ENCODE results near the gene ADGRF1.

Gene ADGRF1

GRCh38 chr6:47019941-47020340 lies 22.2 kb downstream of the ADGRF1 start:
- Histone ChIP-seq H3K27ac (ENCODE audit: low read length) (no peak overlapping the region), H3K9me3 (ENCODE audit: control insufficient read depth in 2 of 2, low read length in 2 of 2) (no peaks in the 10 kb centered on the region), H3K27me3 (ENCODE audit: control insufficient read depth in 1 of 2, insufficient read depth in 2 of 2, low read length in 2 of 2) (no peaks in the 10 kb centered on the region), H3K9ac (ENCODE audit: low read length in 2 of 2) (no peak overlapping the region), H3K4me3 (ENCODE audit: low read length in 2 of 2) (no peak overlapping the region), H3K4me1 (ENCODE audit: control insufficient read depth, insufficient read depth, low read length) (no peaks in the 10 kb centered on the region), H3K36me3 (ENCODE audit: control insufficient read depth in 2 of 2, insufficient read depth in 2 of 2, low read length in 2 of 2) (no peaks in the 10 kb centered on the region)

- Histone ChIP-seq H3K4me1 (ENCODE audit: control insufficient read depth, insufficient read depth, low read length) (no peaks in the 10 kb centered on the region), H3K4me3 (ENCODE audit: low read length in 2 of 2) (no peak overlapping the region), H3K27me3 (ENCODE audit: control insufficient read depth in 1 of 2, insufficient read depth in 2 of 2, low read length in 2 of 2) (no peaks in the 10 kb centered on the region), H3K36me3 (ENCODE audit: control insufficient read depth in 2 of 2, insufficient read depth in 2 of 2, low read length in 2 of 2) (no peaks in the 10 kb centered on the region), H3K9ac (ENCODE audit: low read length in 2 of 2) (no peak overlapping the region), H3K27ac (ENCODE audit: low read length) (no peak overlapping the region), H3K9me3 (ENCODE audit: control insufficient read depth in 2 of 2, low read length in 2 of 2) (no peaks in the 10 kb centered on the region)
These were observed 25.2 kb downstream of the ADGRF1 start for GRCh38 chr6:47016909-47017308.

- no peak overlapping the region for H3K9ac ChIP-seq (ENCODE audit: low read length in 2 of 2)
- H3K4me1 ChIP-seq (ENCODE audit: control insufficient read depth, insufficient read depth, low read length), result no peaks in the 10 kb centered on the region
- no peak overlapping the region for H3K27ac ChIP-seq (ENCODE audit: low read length)
- no peaks in the 10 kb centered on the region for H3K9me3 ChIP-seq (ENCODE audit: control insufficient read depth in 2 of 2, low read length in 2 of 2)
- H3K4me3 ChIP-seq (ENCODE audit: low read length in 2 of 2), result no peak overlapping the region
- H3K36me3 ChIP-seq (ENCODE audit: control insufficient read depth in 2 of 2, insufficient read depth in 2 of 2, low read length in 2 of 2), result no peaks in the 10 kb centered on the region
- H3K27me3 ChIP-seq (ENCODE audit: control insufficient read depth in 1 of 2, insufficient read depth in 2 of 2, low read length in 2 of 2), result no peaks in the 10 kb centered on the region
These were observed 25.9 kb downstream of the ADGRF1 start for GRCh38 chr6:47016261-47016660.

GRCh38 chr6:47014401-47014800 lies 27.7 kb downstream of the ADGRF1 start:
- Histone ChIP-seq H3K27ac (ENCODE audit: low read length) (no peak overlapping the region), H3K27me3 (ENCODE audit: control insufficient read depth in 1 of 2, insufficient read depth in 2 of 2, low read length in 2 of 2) (no peaks in the 10 kb centered on the region), H3K9me3 (ENCODE audit: control insufficient read depth in 2 of 2, low read length in 2 of 2) (no peaks in the 10 kb centered on the region), H3K9ac (ENCODE audit: low read length in 2 of 2) (no peak overlapping the region), H3K4me1 (ENCODE audit: control insufficient read depth, insufficient read depth, low read length) (no peaks in the 10 kb centered on the region), H3K4me3 (ENCODE audit: low read length in 2 of 2) (no peak overlapping the region), H3K36me3 (ENCODE audit: control insufficient read depth in 2 of 2, insufficient read depth in 2 of 2, low read length in 2 of 2) (no peaks in the 10 kb centered on the region)

- Histone ChIP-seq H3K36me3 (ENCODE audit: control insufficient read depth in 2 of 2, insufficient read depth in 2 of 2, low read length in 2 of 2) (no peaks in the 10 kb centered on the region), H3K4me1 (ENCODE audit: control insufficient read depth, insufficient read depth, low read length) (no peaks in the 10 kb centered on the region), H3K9me3 (ENCODE audit: control insufficient read depth in 2 of 2, low read length in 2 of 2) (no peaks in the 10 kb centered on the region), H3K4me3 (ENCODE audit: low read length in 2 of 2) (no peak overlapping the region), H3K27me3 (ENCODE audit: control insufficient read depth in 1 of 2, insufficient read depth in 2 of 2, low read length in 2 of 2) (no peaks in the 10 kb centered on the region), H3K27ac (ENCODE audit: low read length) (no peak overlapping the region), H3K9ac (ENCODE audit: low read length in 2 of 2) (no peak overlapping the region)
These were observed 32.5 kb downstream of the ADGRF1 start for GRCh38 chr6:47009583-47009982.

- Histone ChIP-seq H3K4me3 (ENCODE audit: low read length in 2 of 2) (no peak overlapping the region), H3K4me1 (ENCODE audit: control insufficient read depth, insufficient read depth, low read length) (no peaks in the 10 kb centered on the region), H3K27me3 (ENCODE audit: control insufficient read depth in 1 of 2, insufficient read depth in 2 of 2, low read length in 2 of 2) (no peaks in the 10 kb centered on the region), H3K36me3 (ENCODE audit: control insufficient read depth in 2 of 2, insufficient read depth in 2 of 2, low read length in 2 of 2) (no peaks in the 10 kb centered on the region), H3K9me3 (ENCODE audit: control insufficient read depth in 2 of 2, low read length in 2 of 2) (no peaks in the 10 kb centered on the region), H3K9ac (ENCODE audit: low read length in 2 of 2) (no peak overlapping the region), H3K27ac (ENCODE audit: low read length) (no peak overlapping the region)
These were observed 33.8 kb downstream of the ADGRF1 start for GRCh38 chr6:47008397-47008763.

- Histone ChIP-seq H3K4me1 (ENCODE audit: control insufficient read depth, insufficient read depth, low read length) (no peaks in the 10 kb centered on the region), H3K27ac (ENCODE audit: low read length) (no peak overlapping the region), H3K9me3 (ENCODE audit: control insufficient read depth in 2 of 2, low read length in 2 of 2) (no peaks in the 10 kb centered on the region), H3K36me3 (ENCODE audit: control insufficient read depth in 2 of 2, insufficient read depth in 2 of 2, low read length in 2 of 2) (no peaks in the 10 kb centered on the region), H3K9ac (ENCODE audit: low read length in 2 of 2) (no peak overlapping the region), H3K27me3 (ENCODE audit: control insufficient read depth in 1 of 2, insufficient read depth in 2 of 2, low read length in 2 of 2) (no peaks in the 10 kb centered on the region), H3K4me3 (ENCODE audit: low read length in 2 of 2) (no peak overlapping the region)
These were observed 34.3 kb downstream of the ADGRF1 start for GRCh38 chr6:47007657-47008396.

GRCh38 chr6:47005486-47005885 lies 36.6 kb downstream of the ADGRF1 start:
- H3K9ac ChIP-seq (ENCODE audit: low read length in 2 of 2), result no peak overlapping the region
- H3K27ac ChIP-seq (ENCODE audit: low read length), result no peak overlapping the region
- H3K4me3 ChIP-seq (ENCODE audit: low read length in 2 of 2), result no peak overlapping the region

GRCh38 chr6:47004463-47004862 lies 37.7 kb downstream of the ADGRF1 start:
- H3K27me3 ChIP-seq (ENCODE audit: control insufficient read depth in 1 of 2, insufficient read depth in 2 of 2, low read length in 2 of 2), result no peaks in the 10 kb centered on the region
- H3K4me1 ChIP-seq (ENCODE audit: control insufficient read depth, insufficient read depth, low read length), result no peaks in the 10 kb centered on the region
- no peaks in the 10 kb centered on the region for H3K36me3 ChIP-seq (ENCODE audit: control insufficient read depth in 2 of 2, insufficient read depth in 2 of 2, low read length in 2 of 2)
- no peak overlapping the region for H3K27ac ChIP-seq (ENCODE audit: low read length)
- no peak overlapping the region for H3K4me3 ChIP-seq (ENCODE audit: low read length in 2 of 2)
- H3K9me3 ChIP-seq (ENCODE audit: control insufficient read depth in 2 of 2, low read length in 2 of 2), result no peaks in the 10 kb centered on the region
- H3K9ac ChIP-seq (ENCODE audit: low read length in 2 of 2), result no peak overlapping the region

More at GRCh38 chr6:47005486-47005885, 36.6 kb downstream of the ADGRF1 start:
- Histone ChIP-seq H3K27me3 (ENCODE audit: control insufficient read depth in 1 of 2, insufficient read depth in 2 of 2, low read length in 2 of 2) (no peaks in the 10 kb centered on the region), H3K4me1 (ENCODE audit: control insufficient read depth, insufficient read depth, low read length) (no peaks in the 10 kb centered on the region), H3K36me3 (ENCODE audit: control insufficient read depth in 2 of 2, insufficient read depth in 2 of 2, low read length in 2 of 2) (no peaks in the 10 kb centered on the region), H3K9me3 (ENCODE audit: control insufficient read depth in 2 of 2, low read length in 2 of 2) (no peaks in the 10 kb centered on the region)

- Histone ChIP-seq H3K4me3 (ENCODE audit: low read length in 2 of 2) (no peak overlapping the region), H3K27ac (ENCODE audit: low read length) (no peak overlapping the region), H3K9ac (ENCODE audit: low read length in 2 of 2) (no peak overlapping the region), H3K27me3 (ENCODE audit: control insufficient read depth in 1 of 2, insufficient read depth in 2 of 2, low read length in 2 of 2) (peaks cover 0 to 2% of the 10 kb centered on the region in 2 donors), H3K36me3 (ENCODE audit: control insufficient read depth in 2 of 2, insufficient read depth in 2 of 2, low read length in 2 of 2) (no peaks in the 10 kb centered on the region), H3K4me1 (ENCODE audit: control insufficient read depth, insufficient read depth, low read length) (no peaks in the 10 kb centered on the region), H3K9me3 (ENCODE audit: control insufficient read depth in 2 of 2, low read length in 2 of 2) (no peaks in the 10 kb centered on the region)
These were observed 41.3 kb downstream of the ADGRF1 start for GRCh38 chr6:47000842-47001241.

GRCh38 chr6:46998436-46999017 lies 43.6 kb downstream of the ADGRF1 start:
- Histone ChIP-seq H3K4me1 (ENCODE audit: control insufficient read depth, insufficient read depth, low read length) (no peaks in the 10 kb centered on the region), H3K9me3 (ENCODE audit: control insufficient read depth in 2 of 2, low read length in 2 of 2) (no peaks in the 10 kb centered on the region), H3K36me3 (ENCODE audit: control insufficient read depth in 2 of 2, insufficient read depth in 2 of 2, low read length in 2 of 2) (no peaks in the 10 kb centered on the region), H3K27ac (ENCODE audit: low read length) (no peak overlapping the region), H3K4me3 (ENCODE audit: low read length in 2 of 2) (no peak overlapping the region), H3K9ac (ENCODE audit: low read length in 2 of 2) (no peak overlapping the region), H3K27me3 (ENCODE audit: control insufficient read depth in 1 of 2, insufficient read depth in 2 of 2, low read length in 2 of 2) (peaks cover 0 to 2% of the 10 kb centered on the region in 2 donors)

Data from stomach smooth muscle (tissue), 2 donors.